D721Med (cell line): ENCODE data around the gene TPP1.

Experiments
- DNase-seq: peaks from one replicate; pipeline ENCODE4 v3.0.0; 2011; ENCODE audit warnings: low spot score; ENCODE audit not compliant: insufficient read length
- FAIRE-seq: peaks from 2 replicates; lab custom pipeline; 2011; peaks lifted over from hg19 to GRCh38; lab: Jason Lieb, UNC
- CTCF ChIP-seq: IDR thresholded peaks from 2 replicates; pipeline ENCODE4 v1.5.1; 2012; ENCODE audit warnings: mild to moderate bottlenecking, control low read depth; ENCODE audit not compliant: insufficient read depth; ENCODE audit errors: missing control alignments

TPP1 gene

GRCh38 chr11:6622261-6623171, 3.3 kb upstream of the TPP1 start:
- FAIRE-seq: no peak
- no peak for DNase-seq
- no peak for TF ChIP-seq CTCF

- no peak for DNase-seq
- no peak for FAIRE-seq
- no peak for TF ChIP-seq CTCF
Measured at GRCh38 chr11:6621711-6622211, 2.5 kb upstream of the TPP1 start.

GRCh38 chr11:6620636-6621035, 1.4 kb upstream of the TPP1 start:
- FAIRE-seq (no peak), DNase-seq (no peak)
- TF ChIP-seq CTCF: no peak

- no peak for FAIRE-seq
Measured at GRCh38 chr11:6618117-6619003, 862 bp downstream of the TPP1 start.

GRCh38 chr11:6617315-6617781, 1.9 kb downstream of the TPP1 start:
- no peak for TF ChIP-seq CTCF
- DNase-seq: no peak
- FAIRE-seq: no peak

More at GRCh38 chr11:6618117-6619003, 862 bp downstream of the TPP1 start:
- no peak for TF ChIP-seq CTCF
- DNase-seq: no peak

GRCh38 chr11:6616596-6617250, 2.5 kb downstream of the TPP1 start:
- TF ChIP-seq CTCF: no peak
- no peak for FAIRE-seq
- no peak for DNase-seq
